NB4 (cell line): Measurements from ENCODE around the gene WWP2.

Source experiments
- MYC ChIP-seq: IDR thresholded peaks from 2 replicates; pipeline ENCODE4 v1.6.1; 2011; ENCODE audit warnings: low read depth, low read length
- POLR2A ChIP-seq: IDR thresholded peaks from 2 replicates; pipeline ENCODE4 v1.6.1; 2011; ENCODE audit warnings: mild to moderate bottlenecking; ENCODE audit not compliant: insufficient read length; ENCODE audit errors: extremely low read depth
- TF ChIP-seq, protein P1 (sequence below): IDR thresholded peaks from one replicate; pipeline ENCODE4 v1.5.1; 2012; ENCODE audit warnings: low read depth, low read length

DNA sequence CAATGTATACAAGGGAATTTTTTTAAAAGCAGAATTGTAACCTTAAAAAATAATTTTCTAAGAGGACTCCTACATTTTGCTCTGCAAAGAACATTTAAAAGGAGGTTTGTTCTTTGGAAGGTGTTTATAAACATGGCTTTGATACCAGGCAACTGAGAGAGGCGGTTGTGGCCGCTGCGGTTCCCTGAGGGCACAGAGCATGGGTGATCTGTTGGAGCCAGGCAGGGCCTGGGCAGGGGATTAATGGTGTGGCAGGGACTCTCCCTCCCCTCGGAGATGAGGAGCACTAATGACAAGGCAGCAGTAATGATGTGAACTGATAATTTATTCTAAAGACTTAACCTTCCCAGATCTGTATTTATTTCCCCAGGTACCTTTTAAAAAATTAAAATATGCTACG is 65.4 kb downstream of the WWP2 start:
- TF ChIP-seq, protein P1, sequence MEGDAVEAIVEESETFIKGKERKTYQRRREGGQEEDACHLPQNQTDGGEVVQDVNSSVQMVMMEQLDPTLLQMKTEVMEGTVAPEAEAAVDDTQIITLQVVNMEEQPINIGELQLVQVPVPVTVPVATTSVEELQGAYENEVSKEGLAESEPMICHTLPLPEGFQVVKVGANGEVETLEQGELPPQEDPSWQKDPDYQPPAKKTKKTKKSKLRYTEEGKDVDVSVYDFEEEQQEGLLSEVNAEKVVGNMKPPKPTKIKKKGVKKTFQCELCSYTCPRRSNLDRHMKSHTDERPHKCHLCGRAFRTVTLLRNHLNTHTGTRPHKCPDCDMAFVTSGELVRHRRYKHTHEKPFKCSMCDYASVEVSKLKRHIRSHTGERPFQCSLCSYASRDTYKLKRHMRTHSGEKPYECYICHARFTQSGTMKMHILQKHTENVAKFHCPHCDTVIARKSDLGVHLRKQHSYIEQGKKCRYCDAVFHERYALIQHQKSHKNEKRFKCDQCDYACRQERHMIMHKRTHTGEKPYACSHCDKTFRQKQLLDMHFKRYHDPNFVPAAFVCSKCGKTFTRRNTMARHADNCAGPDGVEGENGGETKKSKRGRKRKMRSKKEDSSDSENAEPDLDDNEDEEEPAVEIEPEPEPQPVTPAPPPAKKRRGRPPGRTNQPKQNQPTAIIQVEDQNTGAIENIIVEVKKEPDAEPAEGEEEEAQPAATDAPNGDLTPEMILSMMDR, result no peak
- no peak for TF ChIP-seq POLR2A
- TF ChIP-seq MYC, result no peak
